Lower leg skin (tissue), 3 donors: ENCODE measurements around the gene SLCO2B1.

ENCODE experiments used
- POLR2A ChIP-seq, 2 donors: fragments of 450-650 bp; IDR thresholded peaks; one replicate each; pipeline ENCODE4 v1.6.1; 2016 to 2017; ENCODE audit warnings: antibody characterized with exemption in 2 of 2, mild to moderate bottlenecking in 1 of 2, moderate library complexity in 1 of 2
- TF ChIP-seq, protein P1 (sequence below), 3 donors: fragments of 450-650 bp; IDR thresholded peaks; one replicate each; pipeline ENCODE4 v1.5.1; 2016; ENCODE audit warnings: antibody characterized with exemption in 3 of 3, mild to moderate bottlenecking in 3 of 3, moderate library complexity in 2 of 3

DNA sequence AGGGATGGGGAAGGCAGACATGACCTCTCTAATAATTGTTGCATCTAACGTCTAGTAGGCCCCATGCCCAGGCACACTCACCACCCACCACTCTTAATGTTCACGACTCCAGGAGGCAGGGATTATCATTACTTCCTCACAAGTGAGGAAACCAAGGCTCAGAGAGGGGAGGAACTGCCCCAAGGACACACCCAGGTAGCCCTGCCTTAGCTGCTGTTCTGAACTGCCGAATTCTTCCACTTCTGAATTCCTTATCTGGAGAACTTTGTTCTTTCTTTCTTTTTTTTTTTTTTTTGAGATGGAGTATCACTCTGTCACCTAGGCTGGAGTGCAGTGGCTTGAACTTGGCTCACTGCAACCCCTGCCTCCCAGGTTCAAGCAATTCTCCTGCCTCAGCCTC, 16.7 kb downstream of the SLCO2B1 start:
- TF ChIP-seq, protein P1, sequence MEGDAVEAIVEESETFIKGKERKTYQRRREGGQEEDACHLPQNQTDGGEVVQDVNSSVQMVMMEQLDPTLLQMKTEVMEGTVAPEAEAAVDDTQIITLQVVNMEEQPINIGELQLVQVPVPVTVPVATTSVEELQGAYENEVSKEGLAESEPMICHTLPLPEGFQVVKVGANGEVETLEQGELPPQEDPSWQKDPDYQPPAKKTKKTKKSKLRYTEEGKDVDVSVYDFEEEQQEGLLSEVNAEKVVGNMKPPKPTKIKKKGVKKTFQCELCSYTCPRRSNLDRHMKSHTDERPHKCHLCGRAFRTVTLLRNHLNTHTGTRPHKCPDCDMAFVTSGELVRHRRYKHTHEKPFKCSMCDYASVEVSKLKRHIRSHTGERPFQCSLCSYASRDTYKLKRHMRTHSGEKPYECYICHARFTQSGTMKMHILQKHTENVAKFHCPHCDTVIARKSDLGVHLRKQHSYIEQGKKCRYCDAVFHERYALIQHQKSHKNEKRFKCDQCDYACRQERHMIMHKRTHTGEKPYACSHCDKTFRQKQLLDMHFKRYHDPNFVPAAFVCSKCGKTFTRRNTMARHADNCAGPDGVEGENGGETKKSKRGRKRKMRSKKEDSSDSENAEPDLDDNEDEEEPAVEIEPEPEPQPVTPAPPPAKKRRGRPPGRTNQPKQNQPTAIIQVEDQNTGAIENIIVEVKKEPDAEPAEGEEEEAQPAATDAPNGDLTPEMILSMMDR (IDR thresholded peaks at IDR 0.05): no peak
- TF ChIP-seq POLR2A (IDR thresholded peaks at IDR 0.05): no peak
